GM23338 (cell line): ENCODE data around the gene FOXJ3. TPM values are rescaled to one million over a fixed set of nuclear protein-coding genes. Genes with fewer than 3 reads are reported as not detected.

Experiments
- ATAC-seq: fragments of 200-7000 bp; cut with Tn5 transposase; 3 replicates; pipeline ENCODE4 v1.9.1; 2020
- DNase-seq: peaks from one replicate; pipeline ENCODE4 v3.0.0-alpha.2; 2015; ENCODE audit warnings: low spot score
- H2AFZ ChIP-seq: fragments of 200-600 bp; sonication (generic); 2 replicates; pipeline ENCODE4 v1.8.0; 2016; ENCODE audit warnings: antibody characterized with exemption, mild to moderate bottlenecking, moderate library complexity
- H3F3A ChIP-seq: fragments of 200-600 bp; sonication (generic); replicated peaks from 2 replicates; pipeline ENCODE4 v1.8.0; 2017; ENCODE audit warnings: antibody characterized with exemption, mixed run types, low read depth
- H3K27ac ChIP-seq: fragments of 200-600 bp; sonication (generic); 2 replicates; pipeline ENCODE4 v1.6.1; 2016; ENCODE audit warnings: low read depth
- H3K27me3 ChIP-seq: fragments of 200-600 bp; sonication (generic); 2 replicates; pipeline ENCODE4 v1.8.0; 2016; ENCODE audit warnings: mild to moderate bottlenecking, mixed run types, moderate library complexity; ENCODE audit not compliant: insufficient read depth
- H3K36me3 ChIP-seq: fragments of 200-600 bp; sonication (generic); 2 replicates; pipeline ENCODE4 v1.8.0; 2016; ENCODE audit warnings: mild to moderate bottlenecking; ENCODE audit not compliant: insufficient read depth
- H3K4me1 ChIP-seq: fragments of 200-600 bp; sonication (generic); 2 replicates; pipeline ENCODE4 v1.8.0; 2016; ENCODE audit warnings: mild to moderate bottlenecking, moderate library complexity; ENCODE audit not compliant: insufficient read depth
- H3K4me2 ChIP-seq: fragments of 200-600 bp; sonication (generic); 2 replicates; pipeline ENCODE4 v1.7.1; 2017; ENCODE audit warnings: mixed run types
- H3K4me3 ChIP-seq: fragments of 200-600 bp; sonication (generic); 2 replicates; pipeline ENCODE4 v1.6.1; 2016; ENCODE audit warnings: mixed run types
- H3K79me2 ChIP-seq: fragments of 200-600 bp; sonication (generic); replicated peaks from 2 replicates; pipeline ENCODE4 v1.8.0; 2017; ENCODE audit warnings: mild to moderate bottlenecking; ENCODE audit not compliant: insufficient read depth
- H3K9me2 ChIP-seq: fragments of 200-600 bp; sonication (generic); 2 replicates; pipeline ENCODE4 v1.8.0; 2017; ENCODE audit not compliant: insufficient read depth
- H4K20me1 ChIP-seq: fragments of 200-600 bp; sonication (generic); replicated peaks from 2 replicates; pipeline ENCODE4 v1.8.0; 2017; ENCODE audit warnings: mild to moderate bottlenecking; ENCODE audit not compliant: insufficient read depth
- H3K27ac Mint-ChIP-seq: 2 replicates; pipeline ENCODE4 v1.8.0; 2020; ENCODE audit warnings: inconsistent platforms, mild to moderate bottlenecking, moderate library complexity, mixed read lengths
- H3K27me3 Mint-ChIP-seq: 3 replicates; pipeline ENCODE4 v1.8.0; 2022; ENCODE audit warnings: low read depth, mild to moderate bottlenecking, moderate library complexity, mixed read lengths, inconsistent platforms; ENCODE audit not compliant: insufficient read depth, poor library complexity
- H3K36me3 Mint-ChIP-seq: 3 replicates; pipeline ENCODE4 v1.8.0; 2021; ENCODE audit warnings: low read depth, mild to moderate bottlenecking, inconsistent platforms, moderate library complexity, mixed read lengths
- H3K4me1 Mint-ChIP-seq: 3 replicates; pipeline ENCODE4 v1.8.0; 2020; ENCODE audit warnings: mild to moderate bottlenecking, inconsistent platforms, mixed read lengths
- H3K4me3 Mint-ChIP-seq: 3 replicates; pipeline ENCODE4 v1.8.0; 2021; ENCODE audit warnings: moderate library complexity, mild to moderate bottlenecking, inconsistent platforms, mixed read lengths
- H3K9me3 Mint-ChIP-seq: 3 replicates; pipeline ENCODE4 v1.8.0; 2020; ENCODE audit warnings: moderate library complexity, mild to moderate bottlenecking, inconsistent platforms, mixed read lengths
- CREB1 ChIP-seq: fragments of 250-450 bp; sonication (Bioruptor Pico); IDR thresholded peaks from 2 replicates; pipeline ENCODE4 v1.5.0; 2020; ENCODE audit warnings: low read depth, mild to moderate bottlenecking, moderate library complexity
- CTCF ChIP-seq, 2 experiments: fragments of 200-600 bp in 1 of 2; sonication (generic) in 1 of 2; conservative IDR thresholded peaks; 2 replicates each; pipeline versions ENCODE4 v1.5.1 to v1.6.1; 2016 to 2017; ENCODE audit warnings: antibody characterized with exemption in 2 of 2, low read depth in 2 of 2, mild to moderate bottlenecking in 2 of 2, moderate library complexity in 1 of 2
- ETS1 ChIP-seq: IDR thresholded peaks from 2 replicates; pipeline ENCODE4 v1.6.1; 2016; ENCODE audit warnings: antibody characterized with exemption
- EZH2 ChIP-seq: fragments of 200-600 bp; sonication (generic); IDR thresholded peaks from one replicate; pipeline ENCODE4 v1.8.0; 2017; ENCODE audit warnings: antibody characterized with exemption, mild to moderate bottlenecking, low read depth; ENCODE audit not compliant: unreplicated experiment
- EZH2phosphoT487 ChIP-seq: fragments of 200-600 bp; sonication (generic); IDR thresholded peaks from one replicate; pipeline ENCODE4 v1.8.1; 2018; ENCODE audit warnings: antibody characterized with exemption; ENCODE audit not compliant: unreplicated experiment
- POLR2AphosphoS5 ChIP-seq: IDR thresholded peaks from 2 replicates; pipeline ENCODE4 v1.6.1; 2016; ENCODE audit warnings: antibody characterized with exemption, low read depth
- ZNF114 ChIP-seq: fragments of 250-450 bp; sonication (Bioruptor Pico); IDR thresholded peaks from 2 replicates; pipeline ENCODE4 v1.5.0; 2020; ENCODE audit warnings: mild to moderate bottlenecking, moderate library complexity
- ZNF331 ChIP-seq: fragments of 250-450 bp; sonication (Bioruptor Pico); IDR thresholded peaks from 2 replicates; pipeline ENCODE4 v1.5.0; 2020; ENCODE audit warnings: low read depth, mild to moderate bottlenecking, moderate library complexity
- ZNF462 ChIP-seq: fragments of 250-450 bp; sonication (Bioruptor Pico); IDR thresholded peaks from 2 replicates; pipeline ENCODE4 v1.5.0; 2020; ENCODE audit warnings: mild to moderate bottlenecking, moderate library complexity
- polyA plus RNA-seq: library from polyadenylated mRNA; unstranded; fragments of >200 nt; fragmentation: Nextera tagmentation; extraction: Ambion mirVana; gene quantifications from 2 replicates; pipeline ENCODE4 v1.2.1, GENCODE V29; 2016
- total RNA-seq: library from RNA; depleted of rRNA; stranded (reverse); fragments of >200 nt; shearing (Covaris generic); gene quantifications from 2 replicates; pipeline ENCODE4 v1.2.3, GENCODE V29; 2014

The FOXJ3 gene
- total and polyA plus RNA-seq, 2 experiments from 2014 or later = 36.6 to 53.3 TPM

GRCh38 chr1:42179900-42180329, 155.1 kb downstream of the FOXJ3 start (continued):
- TF ChIP-seq ZNF462 (CRISPR knock-in tag) = no peak

GRCh38 chr1:42179275-42179674, 155.8 kb downstream of the FOXJ3 start:
- peak overlapping the region; percentile 11; the same call in 1 of the 2 replicates for H3K27ac ChIP-seq
- no peaks in the 10 kb centered on the region; the same call in 1 of the 2 replicates for H3K36me3 ChIP-seq
- H3K4me2 ChIP-seq = no peak overlapping the region

More at GRCh38 chr1:42179275-42179674, 155.8 kb downstream of the FOXJ3 start:
- peaks cover 4% of the 10 kb centered on the region for H3K27me3 Mint-ChIP-seq
- H3K27ac Mint-ChIP-seq = no peak overlapping the region
- Histone ChIP-seq H3K4me1 (no peaks in the 10 kb centered on the region; the same call in 1 of the 2 replicates), H3F3A (no peaks in the 10 kb centered on the region), H4K20me1 (peaks cover 6% of the 10 kb centered on the region), H3K79me2 (no peaks in the 10 kb centered on the region), H2AFZ (no peak overlapping the region), H3K27me3 (no peaks in the 10 kb centered on the region), H3K9me2 (no peaks in the 10 kb centered on the region), H3K4me3 (no peak overlapping the region)
- peaks cover 4% of the 10 kb centered on the region for H3K36me3 Mint-ChIP-seq
- H3K4me3 Mint-ChIP-seq = no peak overlapping the region
- TF ChIP-seq POLR2AphosphoS5 (no peak), ZNF114 (CRISPR knock-in tag) (no peak), ZNF331 (CRISPR knock-in tag) (no peak), CTCF (conservative IDR thresholded peaks at IDR 0.05; ENCODE audit: low read depth in 2 of 2) (no peak), EZH2phosphoT487 (no peak), CREB1 (CRISPR knock-in tag) (no peak), EZH2 (no peak), ETS1 (no peak)
- no peak for ATAC-seq
- H3K4me1 Mint-ChIP-seq = peaks cover 5% of the 10 kb centered on the region
- H3K9me3 Mint-ChIP-seq = no peaks in the 10 kb centered on the region
- no peak for DNase-seq
